GM19043 (cell line): Measurements from ENCODE around the gene CDH16.

ENCODE experiments used
- ATAC-seq: cut with Tn5 transposase; IDR thresholded peaks from one replicate; pipeline ENCODE4 v1.9.1; 2021; ENCODE audit warnings: low read depth; ENCODE audit not compliant: unreplicated experiment

CDH16 gene

GRCh38 chr16:66931665-66932064 is 13.0 kb upstream of the CDH16 start:
- ATAC-seq = no peak

GRCh38 chr16:66930189-66930588 is 11.5 kb upstream of the CDH16 start:
- ATAC-seq = no peak

- ATAC-seq = no peak
Measured at GRCh38 chr16:66928702-66929388, 10.2 kb upstream of the CDH16 start.

GRCh38 chr16:66927918-66928649 is 9.4 kb upstream of the CDH16 start:
- no peak for ATAC-seq

- ATAC-seq = no peak
Measured at GRCh38 chr16:66926961-66927436, 8.3 kb upstream of the CDH16 start.

GRCh38 chr16:66926171-66926947 is 7.7 kb upstream of the CDH16 start:
- ATAC-seq = no peak

GRCh38 chr16:66925322-66925840 is 6.7 kb upstream of the CDH16 start, which contains the start of gene RRAD:
RRAD (minus strand) TSS chr16:66925535; CDS start chr16:66925179, 356 bp downstream.
- no peak for ATAC-seq

GRCh38 chr16:66924527-66925321 is 6.0 kb upstream of the CDH16 start:
- no peak for ATAC-seq

- ATAC-seq = no peak
Measured at GRCh38 chr16:66923866-66924265, 5.2 kb upstream of the CDH16 start.

GRCh38 chr16:66923247-66923731 is 4.6 kb upstream of the CDH16 start:
- no peak for ATAC-seq

GRCh38 chr16:66921729-66922450 is 3.2 kb upstream of the CDH16 start:
- ATAC-seq = no peak

GRCh38 chr16:66920924-66921680 is 2.4 kb upstream of the CDH16 start:
- no peak for ATAC-seq

GRCh38 chr16:66920299-66920590 is 1.6 kb upstream of the CDH16 start:
- no peak for ATAC-seq

- ATAC-seq = no peak
Measured at GRCh38 chr16:66919569-66920298, 1.0 kb upstream of the CDH16 start.

GRCh38 chr16:66918355-66918754 is 330 bp downstream of the CDH16 start:
- ATAC-seq = no peak

- no peak for ATAC-seq
Measured at GRCh38 chr16:66917741-66918140, 944 bp downstream of the CDH16 start.

- ATAC-seq = no peak
Measured at GRCh38 chr16:66916518-66916917, 2.2 kb downstream of the CDH16 start.

- ATAC-seq = no peak
Measured at GRCh38 chr16:66915041-66915440, 3.6 kb downstream of the CDH16 start.
